HG02885 (cell line): ENCODE data around the gene ZNF512B.
"Not testable (repeated sequence)": the region's sequence is repeated elsewhere in the genome, so short reads cannot be mapped to it uniquely, and the experiment has no call there.

Experiments used
- ATAC-seq: cut with Tn5 transposase; IDR thresholded peaks from one replicate; pipeline ENCODE4 v1.9.1; 2021; ENCODE audit warnings: mild to moderate bottlenecking; ENCODE audit not compliant: unreplicated experiment, poor library complexity

ZNF512B gene

GRCh38 chr20:63964412-63964811 lies 5.3 kb downstream of the ZNF512B start:
- no peak for ATAC-seq

GRCh38 chr20:63963784-63964301 lies 5.9 kb downstream of the ZNF512B start:
- no peak for ATAC-seq

GRCh38 chr20:63963348-63963741 lies 6.4 kb downstream of the ZNF512B start:
- no peak for ATAC-seq

- ATAC-seq: no peak
These were observed 7.0 kb downstream of the ZNF512B start for GRCh38 chr20:63962426-63963347.

GRCh38 chr20:63961664-63962425 lies 7.9 kb downstream of the ZNF512B start:
- ATAC-seq: no peak

- not testable (repeated sequence) for ATAC-seq
These were observed 8.8 kb downstream of the ZNF512B start for GRCh38 chr20:63960654-63961621.

GRCh38 chr20:63959699-63960075 lies 10.0 kb downstream of the ZNF512B start:
- no peak for ATAC-seq

- no peak for ATAC-seq
These were observed 10.6 kb downstream of the ZNF512B start for GRCh38 chr20:63958964-63959698.

GRCh38 chr20:63958471-63958870 lies 11.3 kb downstream of the ZNF512B start:
- ATAC-seq: no peak

- ATAC-seq: no peak
These were observed 11.9 kb downstream of the ZNF512B start for GRCh38 chr20:63957690-63958441.

- peak; percentile 25 for ATAC-seq
These were observed 12.6 kb downstream of the ZNF512B start for GRCh38 chr20:63957004-63957689.

- ATAC-seq: no peak
These were observed 13.1 kb downstream of the ZNF512B start for GRCh38 chr20:63956664-63957003.

- peak; percentile 79 for ATAC-seq
These were observed 13.7 kb downstream of the ZNF512B start, which contains the start of gene UCKL1 for GRCh38 chr20:63955827-63956663. Gene UCKL1, minus strand, starts transcription at chr20:63956416. Its CDS starts 44 bp downstream, at chr20:63956372.

- no peak for ATAC-seq
These were observed 14.4 kb downstream of the ZNF512B start for GRCh38 chr20:63955281-63955826.

- no peak for ATAC-seq
These were observed 15.8 kb downstream of the ZNF512B start for GRCh38 chr20:63953764-63954429.

- ATAC-seq: no peak
These were observed 17.0 kb downstream of the ZNF512B start for GRCh38 chr20:63952769-63953168.

- ATAC-seq: no peak
These were observed 17.6 kb downstream of the ZNF512B start for GRCh38 chr20:63952210-63952535.
